ENCODE results near the gene EPB41L1. TPM values are rescaled to one million over a fixed set of nuclear protein-coding genes. Genes with fewer than 3 reads are reported as not detected.

Gene EPB41L1
- polyA plus RNA-seq, 4 donors = 10.5 to 26.5 (median 12.6) TPM

DNA sequence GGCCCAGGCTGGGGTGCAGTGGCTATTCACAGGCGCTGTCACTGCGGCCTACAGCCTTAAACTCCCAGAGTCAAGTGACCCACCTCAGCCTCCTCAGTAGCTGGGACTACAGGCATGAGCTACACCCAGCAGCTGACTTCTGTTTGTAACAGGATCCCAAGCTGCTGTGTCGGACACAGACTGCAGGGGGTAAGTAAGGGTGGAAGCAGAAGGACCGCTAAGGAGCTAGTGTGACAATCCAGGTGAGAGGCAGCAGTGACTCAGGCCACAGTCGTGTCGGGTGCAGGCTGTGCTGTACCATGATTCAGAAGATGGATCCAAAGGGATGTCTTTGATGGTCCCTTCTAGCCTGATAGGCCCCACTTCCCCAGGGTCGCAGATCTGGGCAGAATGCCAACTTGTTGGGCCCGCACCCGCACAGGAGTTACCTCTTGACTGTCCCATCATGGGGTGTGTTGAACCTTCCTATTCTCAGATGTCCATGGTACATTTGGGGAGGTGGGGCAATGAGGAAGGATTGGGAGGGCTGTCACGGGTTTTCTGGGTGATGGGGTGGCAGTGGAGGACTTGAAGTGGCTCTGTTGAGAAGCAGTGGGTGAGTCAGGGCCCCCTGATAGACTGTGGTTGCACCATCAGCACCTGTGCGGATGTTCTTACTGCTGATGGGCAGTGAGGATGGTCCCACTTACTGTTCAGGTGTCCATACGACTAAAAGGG, 107.0 kb downstream of the EPB41L1 start:
- Histone ChIP-seq H3K9me3 (ENCODE audit: control insufficient read depth in 2 of 2, insufficient read depth in 1 of 2, low read depth in 1 of 2, low read length in 1 of 2) (no peaks in the 10 kb centered on the region), H3K27me3 (ENCODE audit: control insufficient read depth in 3 of 3, insufficient read depth in 3 of 3, low read length in 3 of 3) (no peaks in the 10 kb centered on the region), H3K4me1 (ENCODE audit: control insufficient read depth in 3 of 3, insufficient read depth in 2 of 3, low read depth in 1 of 3, low read length in 2 of 3) (no peaks in the 10 kb centered on the region), H3K36me3 (ENCODE audit: control insufficient read depth in 3 of 3, insufficient read depth in 2 of 3, low read depth in 1 of 3, low read length in 3 of 3) (peaks cover 0 to 6% (median 0%) of the 10 kb centered on the region in 3 donors), H3K27ac (ENCODE audit: low read depth in 1 of 3, low read length in 2 of 3) (no peak overlapping the region), H3K4me3 (ENCODE audit: low read depth in 1 of 3, low read length in 3 of 3) (no peak overlapping the region)
- WGBS, 3 donors = 78 to 81% (median 79%) methylated on average over 12 of the region's 12 CpGs
- no peak for DNase-seq
- FAIRE-seq = no peak

DNA sequence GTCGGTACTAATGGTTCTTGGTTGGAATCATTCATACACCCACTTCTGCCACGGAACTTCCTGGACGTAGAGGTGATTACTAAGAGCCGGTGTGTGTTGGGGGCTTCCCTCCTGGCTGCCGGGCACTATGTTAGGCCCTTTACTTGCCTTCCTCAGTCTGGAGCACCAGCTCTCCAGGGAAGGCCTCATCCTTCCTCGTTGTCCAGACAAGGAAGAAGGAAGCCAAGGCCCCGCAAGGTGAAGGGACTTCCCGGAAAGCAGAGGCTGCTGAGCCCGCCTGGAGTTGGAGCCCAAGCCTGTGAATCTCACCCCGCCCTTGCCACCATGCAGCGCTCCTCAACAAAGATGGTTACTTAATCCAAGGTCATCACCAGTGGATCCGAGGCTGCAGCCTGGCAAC, 107.9 kb downstream of the EPB41L1 start:
- Histone ChIP-seq H3K9me3 (ENCODE audit: control insufficient read depth in 2 of 2, insufficient read depth in 1 of 2, low read depth in 1 of 2, low read length in 1 of 2) (no peaks in the 10 kb centered on the region), H3K27ac (ENCODE audit: low read depth in 1 of 3, low read length in 2 of 3) (no peak overlapping the region), H3K4me3 (ENCODE audit: low read depth in 1 of 3, low read length in 3 of 3) (no peak overlapping the region), H3K36me3 (ENCODE audit: control insufficient read depth in 3 of 3, insufficient read depth in 2 of 3, low read depth in 1 of 3, low read length in 3 of 3) (peaks cover 0 to 3% (median 0%) of the 10 kb centered on the region in 3 donors), H3K4me1 (ENCODE audit: control insufficient read depth in 3 of 3, insufficient read depth in 2 of 3, low read depth in 1 of 3, low read length in 2 of 3) (no peaks in the 10 kb centered on the region), H3K27me3 (ENCODE audit: control insufficient read depth in 3 of 3, insufficient read depth in 3 of 3, low read length in 3 of 3) (no peaks in the 10 kb centered on the region)
- FAIRE-seq (no peak), DNase-seq (no peak)
- WGBS, 3 donors = 79 to 85% (median 84%) methylated on average over 11 to 12 of the region's 12 CpGs

DNA sequence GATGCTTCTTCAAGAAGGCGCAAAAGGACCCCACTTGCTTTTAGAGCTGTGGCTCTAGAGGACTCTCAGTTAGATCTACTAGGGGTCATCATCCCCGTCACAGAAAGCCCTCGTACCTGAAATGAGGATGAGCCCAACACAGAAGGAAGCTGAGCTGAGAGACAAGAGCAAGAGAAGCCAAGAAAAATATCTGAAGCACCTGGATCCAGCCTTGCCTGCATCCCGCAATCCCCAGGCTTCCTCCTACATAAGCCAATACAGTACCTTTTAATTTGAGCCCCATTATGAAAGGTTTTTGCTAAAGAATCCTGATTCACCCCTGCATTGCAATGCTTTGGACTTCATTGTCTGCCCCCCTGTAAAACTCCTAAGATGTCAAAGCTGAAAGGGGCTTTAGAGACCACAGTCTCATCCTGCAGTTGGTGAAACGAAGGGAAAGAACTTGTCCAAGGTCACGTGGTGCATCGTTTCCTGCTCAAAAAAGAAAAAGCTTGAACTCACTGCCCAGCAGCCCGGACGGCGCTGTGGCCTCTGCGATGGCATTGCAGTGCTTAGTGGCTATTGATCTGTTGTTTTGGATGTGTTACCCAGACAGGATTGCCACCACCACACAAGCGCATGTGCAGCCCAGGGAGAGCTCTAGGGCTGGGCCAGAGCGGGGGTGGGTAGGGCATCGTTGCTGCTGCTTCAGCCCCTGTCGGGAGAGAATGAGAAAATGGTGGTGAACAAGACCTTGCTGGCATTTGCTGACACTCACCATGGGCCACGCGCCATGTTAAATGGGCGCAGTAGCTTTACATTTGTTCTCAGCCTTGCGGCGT, 110.1 kb downstream of the EPB41L1 start:
- no peaks in the 10 kb centered on the region for H3K4me1 ChIP-seq (ENCODE audit: control insufficient read depth in 3 of 3, insufficient read depth in 2 of 3, low read depth in 1 of 3, low read length in 2 of 3)
- no peaks in the 10 kb centered on the region for H3K9me3 ChIP-seq (ENCODE audit: control insufficient read depth in 2 of 2, insufficient read depth in 1 of 2, low read depth in 1 of 2, low read length in 1 of 2)
- H3K27me3 ChIP-seq (ENCODE audit: control insufficient read depth in 3 of 3, insufficient read depth in 3 of 3, low read length in 3 of 3) = no peaks in the 10 kb centered on the region
- H3K27ac ChIP-seq (ENCODE audit: low read depth in 1 of 3, low read length in 2 of 3) = no peak overlapping the region
- DNase-seq = no peak
- no peaks in the 10 kb centered on the region for H3K36me3 ChIP-seq (ENCODE audit: control insufficient read depth in 3 of 3, insufficient read depth in 2 of 3, low read depth in 1 of 3, low read length in 3 of 3)
- no peak overlapping the region for H3K4me3 ChIP-seq (ENCODE audit: low read depth in 1 of 3, low read length in 3 of 3)
- 88 to 90% (median 89%) methylated on average over 20 of the region's 20 CpGs for WGBS, 3 donors
- FAIRE-seq = no peak

DNA sequence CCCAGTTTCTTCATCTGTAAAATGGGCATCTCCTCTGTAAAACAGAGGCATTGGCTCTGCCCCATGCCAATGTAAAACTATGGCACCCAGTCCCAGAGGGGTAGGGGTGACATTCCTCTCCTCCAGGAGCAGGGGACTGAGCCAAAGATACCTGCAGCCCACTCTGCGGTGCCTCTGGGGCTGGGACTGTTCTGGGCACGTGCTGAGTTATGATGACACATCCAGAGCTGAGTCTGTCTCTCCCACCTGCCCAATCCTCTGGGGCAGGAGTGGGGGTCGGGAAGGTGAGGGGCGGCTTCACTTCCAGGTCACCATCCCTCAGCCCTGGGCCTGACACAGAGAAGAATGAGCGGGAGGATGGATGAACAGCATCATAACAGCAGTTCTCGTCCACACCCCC, 111.6 kb downstream of the EPB41L1 start:
- Histone ChIP-seq H3K36me3 (ENCODE audit: control insufficient read depth in 3 of 3, insufficient read depth in 2 of 3, low read depth in 1 of 3, low read length in 3 of 3) (no peaks in the 10 kb centered on the region), H3K9me3 (ENCODE audit: control insufficient read depth in 2 of 2, insufficient read depth in 1 of 2, low read depth in 1 of 2, low read length in 1 of 2) (no peaks in the 10 kb centered on the region), H3K4me3 (ENCODE audit: low read depth in 1 of 3, low read length in 3 of 3) (no peak overlapping the region), H3K27me3 (ENCODE audit: control insufficient read depth in 3 of 3, insufficient read depth in 3 of 3, low read length in 3 of 3) (no peaks in the 10 kb centered on the region), H3K4me1 (ENCODE audit: control insufficient read depth in 3 of 3, insufficient read depth in 2 of 3, low read depth in 1 of 3, low read length in 2 of 3) (no peaks in the 10 kb centered on the region), H3K27ac (ENCODE audit: low read depth in 1 of 3, low read length in 2 of 3) (no peak overlapping the region)
- no peak for FAIRE-seq
- WGBS, 3 donors = 71 to 86% (median 73%) methylated on average over 6 of the region's 6 CpGs
- DNase-seq = no peak

GRCh38 chr20:36267605-36268381, 113.3 kb downstream of the EPB41L1 start:
- Histone ChIP-seq H3K9me3 (ENCODE audit: control insufficient read depth in 2 of 2, insufficient read depth in 1 of 2, low read depth in 1 of 2, low read length in 1 of 2) (no peaks in the 10 kb centered on the region), H3K4me1 (ENCODE audit: control insufficient read depth in 3 of 3, insufficient read depth in 2 of 3, low read depth in 1 of 3, low read length in 2 of 3) (no peaks in the 10 kb centered on the region), H3K4me3 (ENCODE audit: low read depth in 1 of 3, low read length in 3 of 3) (no peak overlapping the region), H3K27ac (ENCODE audit: low read depth in 1 of 3, low read length in 2 of 3) (no peak overlapping the region), H3K27me3 (ENCODE audit: control insufficient read depth in 3 of 3, insufficient read depth in 3 of 3, low read length in 3 of 3) (no peaks in the 10 kb centered on the region), H3K36me3 (ENCODE audit: control insufficient read depth in 3 of 3, insufficient read depth in 2 of 3, low read depth in 1 of 3, low read length in 3 of 3) (no peaks in the 10 kb centered on the region)
- DNase-seq (no peak), FAIRE-seq (no peak)
- 70 to 80% (median 79%) methylated on average over 23 to 24 of the region's 24 CpGs for WGBS, 3 donors

- no peaks in the 10 kb centered on the region for H3K27me3 ChIP-seq (ENCODE audit: control insufficient read depth in 3 of 3, insufficient read depth in 3 of 3, low read length in 3 of 3)
- WGBS, 3 donors = 61 to 72% (median 63%) methylated on average over 9 to 10 of the region's 10 CpGs
- H3K4me3 ChIP-seq (ENCODE audit: low read depth in 1 of 3, low read length in 3 of 3) = no peak overlapping the region
- no peaks in the 10 kb centered on the region for H3K4me1 ChIP-seq (ENCODE audit: control insufficient read depth in 3 of 3, insufficient read depth in 2 of 3, low read depth in 1 of 3, low read length in 2 of 3)
- no peaks in the 10 kb centered on the region for H3K9me3 ChIP-seq (ENCODE audit: control insufficient read depth in 2 of 2, insufficient read depth in 1 of 2, low read depth in 1 of 2, low read length in 1 of 2)
- no peak for DNase-seq
- H3K36me3 ChIP-seq (ENCODE audit: control insufficient read depth in 3 of 3, insufficient read depth in 2 of 3, low read depth in 1 of 3, low read length in 3 of 3) = no peaks in the 10 kb centered on the region
- no peak overlapping the region for H3K27ac ChIP-seq (ENCODE audit: low read depth in 1 of 3, low read length in 2 of 3)
- no peak for FAIRE-seq
Measured at GRCh38 chr20:36268440-36269342, 114.2 kb downstream of the EPB41L1 start.

GRCh38 chr20:36269507-36269906, 115.0 kb downstream of the EPB41L1 start:
- no peak overlapping the region for H3K27ac ChIP-seq (ENCODE audit: low read depth in 1 of 3, low read length in 2 of 3)
- H3K4me1 ChIP-seq (ENCODE audit: control insufficient read depth in 3 of 3, insufficient read depth in 2 of 3, low read depth in 1 of 3, low read length in 2 of 3) = no peaks in the 10 kb centered on the region
- H3K9me3 ChIP-seq (ENCODE audit: control insufficient read depth in 2 of 2, insufficient read depth in 1 of 2, low read depth in 1 of 2, low read length in 1 of 2) = no peaks in the 10 kb centered on the region
- H3K4me3 ChIP-seq (ENCODE audit: low read depth in 1 of 3, low read length in 3 of 3) = no peak overlapping the region
- 75 to 83% (median 76%) methylated on average over 2 of the region's 2 CpGs for WGBS, 3 donors
- H3K36me3 ChIP-seq (ENCODE audit: control insufficient read depth in 3 of 3, insufficient read depth in 2 of 3, low read depth in 1 of 3, low read length in 3 of 3) = no peaks in the 10 kb centered on the region
- DNase-seq = no peak
- H3K27me3 ChIP-seq (ENCODE audit: control insufficient read depth in 3 of 3, insufficient read depth in 3 of 3, low read length in 3 of 3) = peaks cover 0 to 4% (median 0%) of the 10 kb centered on the region in 3 donors
- no peak for FAIRE-seq
